H9 (cell line): ENCODE measurements around the gene HOXA9. TPM values are rescaled to one million over a fixed set of nuclear protein-coding genes. Genes with fewer than 3 reads are reported as not detected.

ENCODE experiments used
- DNase-seq: peaks from one replicate; pipeline ENCODE4 v3.0.0-alpha.2; 2017
- H2AFZ ChIP-seq: one replicate; pipeline ENCODE4 v1.6.1; 2013; ENCODE audit warnings: mild to moderate bottlenecking, low read length, control low read depth, moderate library complexity
- H2AK5ac ChIP-seq: 2 replicates; pipeline ENCODE4 v1.6.1; 2013; ENCODE audit warnings: low read length, control low read depth, mixed read lengths; ENCODE audit not compliant: insufficient read length
- H2BK120ac ChIP-seq: one replicate; pipeline ENCODE4 v1.6.1; 2013; ENCODE audit warnings: low read depth, mild to moderate bottlenecking, low read length, control low read depth, inconsistent platforms; ENCODE audit not compliant: poor library complexity, severe bottlenecking
- H2BK12ac ChIP-seq: 2 replicates; pipeline ENCODE4 v1.6.1; 2013; ENCODE audit warnings: low read length, control low read depth, mixed read lengths, low read depth; ENCODE audit not compliant: insufficient read length
- H2BK15ac ChIP-seq: 2 replicates; pipeline ENCODE4 v1.6.1; 2013; ENCODE audit warnings: low read depth, low read length, control low read depth
- H2BK20ac ChIP-seq: one replicate; pipeline ENCODE4 v1.6.1; 2013; ENCODE audit warnings: low read depth, mild to moderate bottlenecking, low read length, control low read depth, inconsistent platforms; ENCODE audit not compliant: poor library complexity, severe bottlenecking
- H2BK5ac ChIP-seq: 2 replicates; pipeline ENCODE4 v1.6.1; 2013; ENCODE audit warnings: low read length, control low read depth, mixed read lengths; ENCODE audit not compliant: insufficient read length
- H3K14ac ChIP-seq: 2 replicates; pipeline ENCODE4 v1.6.1; 2013; ENCODE audit warnings: low read length, control low read depth; ENCODE audit not compliant: insufficient read depth
- H3K18ac ChIP-seq: 2 replicates; pipeline ENCODE4 v1.6.1; 2013; ENCODE audit warnings: low read depth, mild to moderate bottlenecking, mixed read lengths, low read length, control low read depth; ENCODE audit not compliant: insufficient read length
- H3K23ac ChIP-seq: 2 replicates; pipeline ENCODE4 v1.6.1; 2013; ENCODE audit warnings: low read length, control low read depth, mixed read lengths, low read depth; ENCODE audit not compliant: insufficient read length
- H3K23me2 ChIP-seq: 2 replicates; pipeline ENCODE4 v1.6.1; 2013; ENCODE audit warnings: low read depth, mild to moderate bottlenecking, mixed read lengths, low read length, control low read depth; ENCODE audit not compliant: insufficient read length, poor library complexity, severe bottlenecking
- H3K27ac ChIP-seq: 2 replicates; pipeline ENCODE4 v1.5.1; 2013; ENCODE audit warnings: low read length, control low read depth, mixed read lengths, low read depth; ENCODE audit not compliant: insufficient read length
- H3K27me3 ChIP-seq: 2 replicates; pipeline ENCODE4 v1.6.1; 2013; ENCODE audit warnings: low read length, control low read depth, inconsistent platforms; ENCODE audit not compliant: insufficient read depth
- H3K4ac ChIP-seq: 2 replicates; pipeline ENCODE4 v1.6.1; 2013; ENCODE audit warnings: low read depth, mild to moderate bottlenecking, control low read depth, inconsistent platforms, low read length, moderate library complexity
- H3K4me1 ChIP-seq: 2 replicates; pipeline ENCODE4 v1.6.1; 2013; ENCODE audit warnings: low read length, control low read depth, inconsistent platforms; ENCODE audit not compliant: insufficient read depth
- H3K4me2 ChIP-seq: 2 replicates; pipeline ENCODE4 v1.6.1; 2013; ENCODE audit warnings: low read length, control low read depth, mixed read lengths; ENCODE audit not compliant: insufficient read length, insufficient read depth
- H3K56ac ChIP-seq: 2 replicates; pipeline ENCODE4 v1.6.1; 2013; ENCODE audit warnings: low read depth, mild to moderate bottlenecking, mixed read lengths, low read length, control low read depth; ENCODE audit not compliant: insufficient read length
- H3K79me1 ChIP-seq: 2 replicates; pipeline ENCODE4 v1.6.1; 2013; ENCODE audit warnings: low read depth, mild to moderate bottlenecking, moderate library complexity, low read length, control low read depth, inconsistent platforms; ENCODE audit not compliant: insufficient read depth, poor library complexity, severe bottlenecking
- H3K79me2 ChIP-seq: 2 replicates; pipeline ENCODE4 v1.6.1; 2013; ENCODE audit warnings: low read length, control low read depth, inconsistent platforms; ENCODE audit not compliant: insufficient read depth
- H3K9ac ChIP-seq: 2 replicates; pipeline ENCODE4 v1.6.1; 2013; ENCODE audit warnings: low read length, control low read depth, mixed read lengths; ENCODE audit not compliant: insufficient read length; ENCODE audit errors: extremely low read depth
- H3K9me3 ChIP-seq: one replicate; pipeline ENCODE4 v1.6.1; 2013; ENCODE audit warnings: low read depth, low read length, inconsistent platforms; ENCODE audit not compliant: control insufficient read depth
- H3T11ph ChIP-seq: one replicate; pipeline ENCODE4 v1.6.1; 2013; ENCODE audit warnings: mild to moderate bottlenecking, low read length, control low read depth, inconsistent platforms
- H4K20me1 ChIP-seq: one replicate; pipeline ENCODE4 v1.6.1; 2013; ENCODE audit not compliant: control insufficient read depth, insufficient read length, insufficient read depth
- H4K5ac ChIP-seq: 2 replicates; pipeline ENCODE4 v1.6.1; 2013; ENCODE audit warnings: low read depth, mild to moderate bottlenecking, mixed read lengths, low read length, control low read depth; ENCODE audit not compliant: insufficient read length
- H4K8ac ChIP-seq: replicated peaks from 2 replicates; pipeline ENCODE4 v1.6.1; 2013; ENCODE audit warnings: low read length, control low read depth, mixed read lengths, low read depth; ENCODE audit not compliant: insufficient read length
- H4K91ac ChIP-seq: 2 replicates; pipeline ENCODE4 v1.6.1; 2013; ENCODE audit warnings: low read depth, mild to moderate bottlenecking, moderate library complexity, mixed read lengths, low read length, control low read depth; ENCODE audit not compliant: insufficient read length
- H3K27ac Mint-ChIP-seq, 3 experiments: 2 replicates in 2 of 3; 3 replicates in 1 of 3; pipeline ENCODE4 v1.8.0; 2020 to 2021; ENCODE audit warnings: mixed read lengths in 3 of 3, mild to moderate bottlenecking in 1 of 3, moderate library complexity in 1 of 3
- H3K27me3 Mint-ChIP-seq: 2 replicates; pipeline ENCODE4 v1.8.0; 2021; ENCODE audit warnings: low read depth, mild to moderate bottlenecking, moderate library complexity, mixed read lengths
- H3K36me3 Mint-ChIP-seq, 3 experiments: 2 replicates in 2 of 3; 3 replicates in 1 of 3; pipeline ENCODE4 v1.8.0; 2020 to 2021; ENCODE audit warnings: low read depth in 3 of 3, mixed read lengths in 3 of 3; ENCODE audit not compliant: insufficient read depth in 1 of 3
- H3K4me1 Mint-ChIP-seq, 2 experiments: 2 replicates each; pipeline ENCODE4 v1.8.0; 2020; ENCODE audit warnings: mixed read lengths in 2 of 2
- H3K4me3 Mint-ChIP-seq, 2 experiments: 2 replicates in 1 of 2; 3 replicates in 1 of 2; pipeline ENCODE4 v1.8.0; 2020 to 2021; ENCODE audit warnings: mild to moderate bottlenecking in 2 of 2, mixed read lengths in 2 of 2, moderate library complexity in 1 of 2
- H3K9me3 Mint-ChIP-seq, 2 experiments: 2 replicates in 1 of 2; 3 replicates in 1 of 2; pipeline ENCODE4 v1.8.0; 2020; ENCODE audit warnings: mild to moderate bottlenecking in 2 of 2, mixed read lengths in 2 of 2, moderate library complexity in 1 of 2
- WGBS: extraction: QIAGEN DNeasy Blood & Tissue Kit; methylation state at CpG from one replicate; pipeline ENCODE4 v1.1.7; 2013; ENCODE audit warnings: missing lambda C conversion rate, low lambda C conversion rate, mixed read lengths; ENCODE audit not compliant: insufficient read length; ENCODE audit errors: extremely low coverage; 5-methylcytosine and 5-hydroxymethylcytosine counted together
- total RNA-seq: library from RNA; stranded (reverse); gene quantifications from 2 replicates; pipeline ENCODE4 v1.2.1, GENCODE V29; 2021
- TF ChIP-seq, protein P1 (sequence below): fragments of 200-600 bp; sonication (generic); conservative IDR thresholded peaks from 3 replicates; pipeline ENCODE4 v1.8.0; 2021; ENCODE audit warnings: antibody characterized with exemption, mild to moderate bottlenecking

Gene HOXA9
- total RNA-seq, 1 experiment from 2014 or later, result not detected

DNA sequence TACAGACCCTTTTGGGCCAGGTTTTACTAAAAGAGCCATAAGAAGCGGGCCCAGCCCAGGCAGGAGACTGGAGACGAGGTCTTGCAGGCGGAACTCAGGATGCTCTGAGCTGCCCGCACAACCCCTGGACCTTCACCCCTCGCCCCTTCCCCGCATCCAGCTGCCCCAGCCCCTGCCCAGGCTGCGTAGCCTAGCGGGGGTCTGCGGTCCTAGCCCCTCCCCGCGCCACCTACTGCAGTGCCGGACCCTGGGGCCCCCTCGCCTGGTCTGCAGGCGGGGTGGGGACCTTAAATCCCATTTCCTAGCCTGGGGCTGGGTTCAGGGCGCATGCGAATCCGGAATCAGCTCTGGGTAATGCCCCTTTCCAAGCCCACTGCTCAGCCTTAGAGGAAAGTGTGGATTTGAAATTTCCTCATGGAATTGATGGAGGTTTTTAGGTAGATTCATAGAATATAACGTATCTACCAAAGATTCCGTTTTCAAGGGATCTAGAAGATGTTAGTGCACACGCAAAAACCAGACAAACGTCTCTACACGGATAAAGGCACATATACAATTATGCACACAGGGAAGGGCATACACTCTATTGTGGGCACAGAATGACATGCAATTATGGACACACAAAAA is 12.4 kb downstream of the HOXA9 start:
- Histone ChIP-seq H2BK5ac (no peak overlapping the region), H2AFZ (no peak overlapping the region), H3K23ac (no peak overlapping the region), H3T11ph (no peak overlapping the region), H3K9ac (no peak overlapping the region), H3K56ac (no peak overlapping the region), H3K27ac (no peak overlapping the region), H4K8ac (no peak overlapping the region), H3K23me2 (no peaks in the 10 kb centered on the region), H2BK20ac (no peak overlapping the region), H3K79me1 (no peaks in the 10 kb centered on the region), H4K91ac (no peak overlapping the region), H2BK120ac (no peak overlapping the region), H2BK15ac (no peak overlapping the region), H4K20me1 (no peaks in the 10 kb centered on the region), H3K79me2 (no peaks in the 10 kb centered on the region), H2AK5ac (no peak overlapping the region), H3K4me1 (no peaks in the 10 kb centered on the region), H3K4ac (no peak overlapping the region), H3K9me3 (no peaks in the 10 kb centered on the region), H3K27me3 (peaks cover 97% of the 10 kb centered on the region), H3K14ac (no peak overlapping the region), H4K5ac (no peak overlapping the region), H3K18ac (no peak overlapping the region), H3K4me2 (no peak overlapping the region), H2BK12ac (no peak overlapping the region)
- Mint-ChIP-seq H3K9me3 (peaks cover 21 to 26% of the 10 kb centered on the region in 2 experiments), H3K4me3 (no peak overlapping the region), H3K27me3 (peaks cover 100% of the 10 kb centered on the region), H3K36me3 (peaks cover 0 to 6% (median 0%) of the 10 kb centered on the region in 3 experiments; a peak in 3 of 7 replicates), H3K27ac (no peak overlapping the region), H3K4me1 (peaks cover 13 to 28% of the 10 kb centered on the region in 2 experiments)
- peak; percentile 25 for DNase-seq
- TF ChIP-seq, protein P1, sequence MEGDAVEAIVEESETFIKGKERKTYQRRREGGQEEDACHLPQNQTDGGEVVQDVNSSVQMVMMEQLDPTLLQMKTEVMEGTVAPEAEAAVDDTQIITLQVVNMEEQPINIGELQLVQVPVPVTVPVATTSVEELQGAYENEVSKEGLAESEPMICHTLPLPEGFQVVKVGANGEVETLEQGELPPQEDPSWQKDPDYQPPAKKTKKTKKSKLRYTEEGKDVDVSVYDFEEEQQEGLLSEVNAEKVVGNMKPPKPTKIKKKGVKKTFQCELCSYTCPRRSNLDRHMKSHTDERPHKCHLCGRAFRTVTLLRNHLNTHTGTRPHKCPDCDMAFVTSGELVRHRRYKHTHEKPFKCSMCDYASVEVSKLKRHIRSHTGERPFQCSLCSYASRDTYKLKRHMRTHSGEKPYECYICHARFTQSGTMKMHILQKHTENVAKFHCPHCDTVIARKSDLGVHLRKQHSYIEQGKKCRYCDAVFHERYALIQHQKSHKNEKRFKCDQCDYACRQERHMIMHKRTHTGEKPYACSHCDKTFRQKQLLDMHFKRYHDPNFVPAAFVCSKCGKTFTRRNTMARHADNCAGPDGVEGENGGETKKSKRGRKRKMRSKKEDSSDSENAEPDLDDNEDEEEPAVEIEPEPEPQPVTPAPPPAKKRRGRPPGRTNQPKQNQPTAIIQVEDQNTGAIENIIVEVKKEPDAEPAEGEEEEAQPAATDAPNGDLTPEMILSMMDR, result no peak
- WGBS, result no CpG with 5 or more reads among the region's 22 CpGs
